ENCODE measurements around the gene DCX. TPM values are rescaled to one million over a fixed set of nuclear protein-coding genes. Genes with fewer than 3 reads are reported as not detected.
"Not testable (repeated sequence)": the region's sequence is repeated elsewhere in the genome, so short reads cannot be mapped to it uniquely, and the experiment has no call there.

DCX gene
- total RNA-seq, 1 donor from 2014 or later, result not detected

DNA sequence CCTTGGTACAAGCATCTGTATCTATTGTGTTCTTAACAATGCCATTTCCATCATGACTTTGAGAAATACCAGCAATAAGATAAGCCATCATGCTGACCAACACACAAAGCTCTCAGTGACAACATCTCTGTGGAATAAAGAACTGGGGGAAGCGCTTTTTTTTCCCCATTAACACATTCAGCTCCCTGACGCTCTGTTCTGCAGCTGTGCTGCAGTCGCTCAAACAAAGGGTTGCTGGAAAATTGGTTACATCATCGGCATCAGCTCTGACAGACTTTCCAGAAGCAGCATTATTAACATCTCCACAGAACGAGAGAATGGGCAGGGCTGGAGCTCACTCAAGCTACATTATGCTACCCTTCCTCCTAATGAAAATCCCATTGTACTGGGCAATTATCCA lies 39.9 kb downstream of the DCX start:
- DNase-seq (ENCODE audit: low spot score), result no peak

DNA sequence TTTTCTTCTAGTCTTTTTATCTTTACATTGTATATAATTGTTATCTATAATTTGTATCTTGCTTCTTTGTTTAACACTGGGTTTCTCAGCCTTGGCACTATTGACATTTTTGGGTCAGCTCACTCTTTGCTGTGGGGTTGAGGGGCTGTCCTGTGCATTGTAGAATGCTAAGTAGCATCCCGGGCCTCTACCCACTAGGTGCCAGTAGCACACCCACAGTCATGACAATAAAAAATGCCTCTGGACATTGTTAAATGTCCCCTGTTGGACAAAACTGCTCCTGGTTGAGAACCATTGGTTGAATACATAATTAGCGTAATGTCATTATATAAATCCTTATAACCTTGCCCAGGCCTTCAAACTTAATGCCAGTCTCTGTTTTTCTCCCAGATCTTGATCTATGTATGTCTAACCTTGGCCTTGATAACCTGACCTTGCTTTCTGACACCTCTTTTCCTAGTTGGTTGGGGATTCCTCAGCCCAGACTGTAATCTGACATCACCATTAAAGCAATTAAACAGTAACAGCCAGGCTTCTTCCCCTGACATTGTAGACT lies 46.1 kb downstream of the DCX start:
- no peak for DNase-seq (ENCODE audit: low spot score)

DNA sequence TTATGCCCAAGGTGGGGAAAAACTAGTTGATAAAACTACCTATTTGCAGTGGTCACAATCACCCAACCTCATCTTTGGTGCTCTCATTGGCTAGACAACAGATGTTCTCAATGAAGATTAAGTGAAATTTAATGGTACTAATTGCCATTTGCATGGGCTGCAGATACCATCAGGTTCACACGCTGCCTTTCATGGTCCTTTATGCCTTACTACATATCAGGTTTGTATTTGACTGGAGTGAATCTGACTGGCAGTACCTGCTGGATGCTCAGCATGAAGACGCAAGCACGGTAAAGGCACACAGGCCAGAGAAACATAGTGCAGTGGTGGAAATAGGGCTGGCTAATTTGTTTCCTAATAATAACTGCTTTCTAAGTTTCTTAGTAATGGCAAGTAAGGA lies 48.3 kb downstream of the DCX start:
- no peak for DNase-seq (ENCODE audit: low spot score)

DNA sequence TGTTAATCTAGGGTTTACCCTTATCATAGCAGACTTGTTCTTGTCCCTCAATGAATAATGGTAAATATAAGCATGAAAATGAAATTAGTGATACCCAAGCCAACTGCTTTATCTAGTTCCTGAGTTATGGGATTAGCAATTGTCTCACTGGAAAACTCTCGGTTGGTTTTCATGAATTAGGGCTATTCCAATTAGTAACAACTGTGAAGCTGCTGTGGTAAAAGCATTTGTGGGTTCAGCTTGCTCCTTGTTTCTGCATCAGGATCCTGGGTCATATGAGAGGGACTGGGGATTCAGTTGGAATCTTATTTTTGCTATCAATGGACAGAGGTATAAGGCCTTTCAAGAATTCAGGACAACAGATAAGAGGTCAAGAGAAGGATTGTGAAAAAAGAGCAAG lies 50.2 kb downstream of the DCX start:
- DNase-seq (ENCODE audit: low spot score), result no peak

DNA sequence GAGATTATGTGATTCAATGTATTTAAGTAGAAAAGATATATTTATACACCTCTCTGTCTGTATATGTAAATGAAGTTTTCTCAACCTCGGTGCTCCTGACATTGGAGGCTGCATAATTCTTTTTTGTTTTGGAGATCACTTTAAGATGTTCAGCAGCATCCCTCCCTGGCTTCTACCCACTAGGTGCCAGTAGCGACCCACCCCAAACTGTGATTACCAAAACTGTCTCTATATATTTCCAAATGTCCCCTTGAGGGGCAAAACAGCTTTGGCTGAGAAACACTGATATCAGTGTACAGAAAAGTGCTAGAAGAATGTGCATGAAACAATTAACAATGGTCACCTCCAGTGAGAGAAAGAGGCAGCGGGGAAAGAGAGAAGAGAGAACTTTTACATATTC lies 51.2 kb downstream of the DCX start:
- DNase-seq (ENCODE audit: low spot score), result no peak

DNA sequence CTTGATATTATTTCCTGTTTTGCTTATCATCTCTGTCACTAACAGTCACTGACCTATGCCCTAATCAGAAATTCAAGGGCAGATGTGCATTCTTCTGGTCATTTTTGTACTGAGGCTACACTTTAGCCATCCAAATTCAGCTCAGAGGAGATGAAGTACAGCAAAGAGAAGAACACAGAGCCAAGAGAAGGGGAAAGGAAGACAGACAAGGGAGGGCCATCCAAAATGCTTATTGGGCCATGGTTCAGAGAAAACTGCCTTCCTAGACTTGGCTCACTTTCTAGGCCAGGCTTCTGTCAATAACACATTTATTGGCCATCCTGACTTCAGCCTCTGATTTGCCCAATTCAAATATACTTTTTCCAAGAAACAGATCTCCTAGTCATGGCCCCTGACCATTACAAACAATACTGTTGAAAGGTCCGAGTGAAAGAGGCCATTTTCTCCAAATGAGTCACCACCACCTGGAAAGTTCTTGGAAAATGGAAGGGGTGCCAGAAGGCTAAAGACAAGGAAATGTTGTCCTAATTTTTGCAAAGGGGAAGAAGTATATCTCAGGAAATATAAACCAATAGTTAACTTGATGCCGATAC lies 56.4 kb downstream of the DCX start:
- DNase-seq (ENCODE audit: low spot score), result no peak

DNA sequence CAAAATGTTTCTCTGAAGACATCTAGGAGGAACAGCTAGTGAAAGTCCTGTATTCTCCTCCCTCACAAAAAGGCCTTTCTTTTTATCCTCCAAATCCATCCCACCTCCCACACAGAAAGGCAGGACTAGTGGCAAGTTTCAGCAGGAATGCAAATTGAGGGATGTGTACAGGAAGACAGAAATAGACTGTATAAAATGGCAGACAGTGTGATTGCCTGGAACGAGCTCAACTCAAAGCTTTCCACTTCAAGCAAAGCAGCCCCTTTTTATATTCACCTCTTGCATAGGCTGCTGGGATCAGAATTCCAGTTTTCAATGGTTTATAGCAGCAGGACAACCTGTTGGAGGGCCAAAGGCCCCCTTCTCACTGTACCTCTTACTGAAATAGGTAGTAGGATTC lies 57.5 kb downstream of the DCX start:
- no peak for DNase-seq (ENCODE audit: low spot score)

DNA sequence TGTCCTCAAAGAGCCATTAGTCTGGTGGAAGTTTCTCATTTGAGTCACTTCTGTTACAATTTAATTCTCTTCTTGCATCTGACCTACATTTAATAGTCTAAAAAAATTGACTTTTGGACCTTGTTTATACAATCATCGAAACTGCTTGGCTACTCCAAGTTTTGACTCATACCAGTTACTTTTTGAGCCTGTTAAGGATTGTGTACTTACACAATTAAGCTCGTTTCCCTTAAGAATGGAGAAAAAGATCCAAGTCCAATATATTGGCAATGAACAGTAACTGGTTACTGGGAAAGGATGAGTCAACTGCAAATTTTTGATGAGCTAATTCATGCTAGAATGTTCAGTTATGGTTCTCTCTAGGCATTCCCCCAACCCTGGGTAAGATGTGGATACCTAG lies 58.2 kb downstream of the DCX start:
- DNase-seq (ENCODE audit: low spot score), result no peak

DNA sequence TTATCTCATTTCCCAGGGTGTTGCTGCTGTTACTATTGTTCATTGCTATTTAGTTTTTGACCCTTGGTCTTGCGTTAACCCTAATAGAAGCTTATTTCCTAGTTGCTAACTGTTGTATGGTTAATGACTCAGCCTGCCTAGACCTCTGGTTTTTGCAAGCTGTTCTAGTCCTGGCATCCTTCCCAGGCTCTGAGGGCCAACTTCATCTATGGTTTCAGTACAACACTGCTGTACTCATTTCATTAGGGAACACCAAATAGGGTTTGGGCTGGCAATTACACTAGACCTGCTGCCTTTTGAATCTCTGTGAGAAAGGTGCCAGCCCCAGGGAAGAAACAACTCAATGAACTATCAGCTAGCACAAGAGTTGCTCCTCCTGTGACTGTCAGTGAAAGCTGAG lies 59.6 kb downstream of the DCX start:
- DNase-seq (ENCODE audit: low spot score), result no peak

DNA sequence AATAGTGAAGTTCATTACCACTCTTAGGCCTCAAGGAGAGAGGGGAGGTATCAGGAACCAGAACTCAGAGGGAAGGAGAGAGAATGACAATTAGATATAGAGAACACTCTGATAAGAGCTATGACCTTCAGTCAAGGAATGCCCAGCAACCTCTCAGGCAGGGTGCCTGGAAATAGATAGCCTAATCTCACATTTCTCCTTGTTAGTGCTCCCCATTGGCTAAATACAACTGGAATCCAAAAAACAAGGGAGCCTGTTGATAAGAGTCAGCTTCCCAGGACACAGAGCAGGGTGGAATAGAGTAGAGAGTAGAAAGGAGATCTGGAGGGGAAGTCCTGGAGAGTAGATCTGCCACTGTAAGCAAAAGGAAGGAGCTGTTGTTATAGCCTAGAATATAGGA lies 62.1 kb downstream of the DCX start:
- no peak for DNase-seq (ENCODE audit: low spot score)

DNA sequence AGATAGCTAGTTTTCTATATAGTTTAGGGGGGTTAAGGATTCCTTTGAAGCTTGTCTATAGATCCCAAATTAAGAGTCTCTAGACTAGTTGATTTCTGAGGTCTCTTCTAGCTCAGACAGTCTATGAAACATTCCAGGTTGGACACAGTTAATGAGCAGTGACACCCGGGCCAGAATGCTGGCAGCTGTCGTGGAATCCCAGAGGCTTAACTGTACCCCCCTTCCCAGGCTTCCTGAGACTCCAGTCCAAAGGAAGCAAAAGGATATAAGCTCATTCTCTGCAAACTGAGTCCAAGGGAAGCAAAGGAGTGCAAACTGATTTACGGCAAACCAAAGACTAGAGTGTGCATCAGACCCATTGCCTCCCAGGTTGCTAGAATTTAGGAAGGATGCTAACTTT lies 62.9 kb downstream of the DCX start:
- DNase-seq (ENCODE audit: low spot score), result no peak

DNA sequence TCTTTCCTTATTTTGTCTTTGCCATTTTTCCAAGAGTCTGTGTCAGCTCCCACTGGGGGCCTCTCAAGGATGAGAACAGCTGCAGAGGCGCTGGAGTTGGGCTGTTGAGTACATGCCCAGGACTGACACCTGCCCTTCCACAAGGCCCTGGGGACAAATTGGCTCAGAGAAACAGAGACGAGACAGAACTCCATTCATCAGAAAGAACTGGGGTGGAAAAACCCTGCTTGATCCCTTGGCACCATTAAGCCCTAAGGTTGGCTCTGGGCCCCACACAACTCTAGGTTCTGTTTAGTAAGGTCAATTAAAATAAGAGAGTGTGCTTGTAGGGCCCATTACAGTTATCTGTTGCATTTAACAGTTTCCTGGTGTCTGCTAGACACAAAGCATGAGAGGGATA lies 63.6 kb downstream of the DCX start:
- DNase-seq (ENCODE audit: low spot score), result no peak

DNA sequence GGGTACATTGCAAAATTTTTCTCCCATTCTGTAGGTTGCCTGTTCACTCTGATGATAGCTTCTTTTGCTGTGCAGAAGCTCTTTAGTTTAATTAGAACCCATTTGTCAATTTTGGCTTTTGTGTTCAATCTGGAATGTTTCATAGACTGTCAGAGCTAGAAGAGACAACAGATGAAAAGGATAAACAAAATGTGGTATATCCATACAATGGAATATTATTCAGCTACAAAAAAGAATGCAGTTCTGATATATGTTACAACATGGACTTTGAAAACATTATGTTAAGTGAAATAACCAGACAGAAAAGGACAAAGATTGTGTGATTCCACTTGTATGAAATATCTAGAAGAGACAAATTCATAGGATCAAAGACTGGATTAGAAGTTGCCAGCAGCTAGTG lies 65.8 kb downstream of the DCX start:
- not testable (repeated sequence) for DNase-seq (ENCODE audit: low spot score)

DNA sequence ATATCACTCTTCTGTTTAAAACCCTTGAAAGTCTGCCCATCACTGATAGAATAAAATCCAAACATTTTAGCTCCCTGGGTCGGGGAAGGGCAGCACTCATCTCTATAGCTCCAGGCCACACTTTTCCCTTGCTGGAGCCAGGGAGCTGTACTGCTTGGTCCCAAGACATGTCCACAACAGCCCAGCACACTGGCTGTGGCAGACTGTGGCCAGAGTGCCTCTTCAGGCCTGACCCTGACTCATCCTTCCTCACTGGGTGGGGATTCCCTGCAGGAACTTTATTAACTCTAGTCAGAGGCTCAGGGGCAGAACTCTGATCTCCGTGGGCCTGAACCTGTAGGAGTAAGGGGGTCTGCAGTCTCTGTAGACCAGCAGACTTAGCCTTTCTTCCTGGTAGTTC lies 71.9 kb downstream of the DCX start:
- DNase-seq (ENCODE audit: low spot score), result no peak

DNA sequence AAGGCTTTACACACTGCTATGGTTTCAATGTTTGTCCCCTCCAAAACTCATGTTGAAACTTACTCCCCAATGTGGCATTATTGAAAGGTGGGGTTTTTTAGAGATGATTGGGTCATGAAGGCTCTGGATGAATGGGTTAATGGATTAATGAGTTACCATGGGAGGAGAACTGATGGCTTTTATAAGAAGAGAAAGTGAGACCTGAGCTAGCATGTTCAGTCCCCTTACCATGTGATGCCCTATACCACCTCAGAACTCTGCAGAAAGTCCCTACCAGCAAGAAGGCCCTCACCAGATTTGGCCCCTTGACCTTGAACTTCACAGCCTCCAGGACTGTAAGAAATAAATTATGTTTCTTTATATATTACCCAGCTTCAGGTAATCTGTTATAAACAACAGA lies 72.8 kb downstream of the DCX start:
- DNase-seq (ENCODE audit: low spot score), result no peak

DNA sequence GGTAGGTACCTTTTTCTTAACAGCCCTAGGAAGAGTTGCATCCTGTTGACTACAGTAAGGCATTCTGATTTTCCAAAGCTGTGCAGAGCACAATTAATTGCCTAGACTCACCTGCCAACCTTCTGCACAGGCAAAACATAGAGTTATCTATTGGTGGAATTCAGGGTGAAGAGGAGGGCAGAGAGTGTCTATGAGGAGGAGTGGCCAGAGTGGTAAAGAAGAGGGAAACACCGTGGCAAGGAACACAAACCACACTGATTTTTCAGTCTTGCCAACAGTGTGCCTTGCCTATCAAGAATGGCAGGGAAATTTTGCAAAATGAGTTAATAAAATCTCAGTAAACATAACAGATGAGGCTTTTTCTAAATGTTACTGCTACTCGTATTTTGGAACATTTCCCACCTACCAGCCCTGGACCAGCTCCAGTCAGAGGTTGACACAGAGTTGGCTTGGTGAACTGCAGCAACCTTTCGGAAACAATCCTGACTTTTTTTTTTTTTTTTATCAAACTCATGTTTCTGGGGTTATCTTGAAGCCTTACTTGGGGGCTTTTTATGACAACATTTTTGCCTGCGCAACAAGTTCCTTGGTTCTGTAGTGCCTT lies 73.8 kb downstream of the DCX start:
- no peak for DNase-seq (ENCODE audit: low spot score)

DNA sequence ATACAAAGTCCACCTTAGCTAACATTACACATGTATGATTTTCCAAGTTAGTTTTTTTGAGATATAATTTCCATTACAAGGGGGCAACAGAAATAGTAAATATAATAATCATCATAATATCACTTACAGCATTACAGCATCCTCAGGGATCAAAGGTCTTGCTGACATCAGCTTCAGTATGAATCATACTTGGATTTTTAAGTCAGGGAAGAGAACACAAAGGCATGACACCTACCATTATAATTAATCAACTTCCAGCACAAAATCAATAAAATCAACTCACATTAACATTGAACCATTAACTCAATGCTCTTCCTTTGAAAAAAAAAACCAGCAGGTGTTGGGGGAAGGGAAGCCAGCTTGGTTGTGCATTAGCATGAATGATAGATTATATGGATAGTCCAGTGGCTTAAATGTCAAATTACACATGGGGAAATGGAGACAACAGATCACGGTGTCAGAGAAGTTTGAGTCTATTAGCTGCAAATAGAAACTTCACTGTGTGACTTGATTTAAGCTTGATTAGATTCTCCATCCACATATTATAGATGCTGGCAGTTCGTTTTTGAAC lies 74.8 kb downstream of the DCX start:
- no peak for DNase-seq (ENCODE audit: low spot score)

DNA sequence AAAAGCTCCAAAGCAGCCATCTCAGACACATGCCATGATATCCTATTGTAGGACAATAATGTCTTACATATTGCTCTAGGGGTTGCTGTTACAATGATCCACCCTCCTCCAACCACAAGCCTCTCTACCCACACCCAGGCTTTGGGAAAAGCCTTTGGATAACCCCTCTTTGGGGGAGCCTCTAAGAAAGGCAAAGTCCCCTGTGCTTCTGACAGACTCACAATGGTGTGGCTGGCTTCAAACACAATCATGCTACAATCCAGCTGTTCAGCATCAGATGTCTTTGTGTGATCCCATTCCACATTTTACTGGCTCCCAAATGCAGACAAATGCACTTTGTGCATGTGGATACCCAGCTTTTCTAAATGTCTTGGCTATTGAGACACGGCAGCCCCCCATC lies 75.9 kb downstream of the DCX start:
- no peak for DNase-seq (ENCODE audit: low spot score)

DNA sequence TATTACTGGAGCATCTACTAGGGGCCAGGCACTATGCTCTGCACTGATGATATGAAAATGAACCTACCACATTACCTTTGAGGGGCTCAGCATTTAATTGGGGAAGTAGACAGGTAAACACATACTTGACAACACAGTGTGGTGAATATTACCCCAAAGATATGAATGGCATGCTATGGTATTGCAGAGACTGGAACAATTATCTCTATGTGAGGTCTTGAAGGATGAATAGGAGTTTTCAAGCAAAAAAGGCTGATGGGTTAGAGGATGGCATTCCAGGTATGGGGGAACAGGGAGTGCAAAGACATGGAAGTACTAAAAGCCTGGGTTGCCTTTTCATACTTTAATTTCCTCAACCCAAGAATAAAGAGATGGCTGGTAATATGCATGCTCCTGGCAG lies 82.6 kb downstream of the DCX start:
- DNase-seq (ENCODE audit: low spot score), result no peak

DNA sequence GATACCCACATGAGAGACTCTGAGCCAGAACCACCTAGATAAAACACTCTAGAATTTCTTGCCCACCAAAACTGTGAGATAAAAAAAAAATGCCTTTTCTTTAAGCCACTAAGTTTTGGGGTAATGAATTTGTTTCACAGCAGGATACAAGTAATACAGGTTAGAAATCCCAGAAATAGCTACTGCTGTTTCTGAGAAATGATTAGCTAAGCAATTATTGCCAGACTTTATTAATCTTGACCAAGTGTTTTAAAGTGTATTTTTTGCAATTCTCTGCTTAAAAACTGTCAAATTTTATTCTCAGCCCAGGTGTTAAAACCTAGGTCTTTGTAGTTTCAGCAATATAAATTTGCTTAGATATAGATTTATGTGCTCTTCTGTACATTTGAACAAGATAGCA lies 83.1 kb downstream of the DCX start:
- DNase-seq (ENCODE audit: low spot score), result no peak

DNA sequence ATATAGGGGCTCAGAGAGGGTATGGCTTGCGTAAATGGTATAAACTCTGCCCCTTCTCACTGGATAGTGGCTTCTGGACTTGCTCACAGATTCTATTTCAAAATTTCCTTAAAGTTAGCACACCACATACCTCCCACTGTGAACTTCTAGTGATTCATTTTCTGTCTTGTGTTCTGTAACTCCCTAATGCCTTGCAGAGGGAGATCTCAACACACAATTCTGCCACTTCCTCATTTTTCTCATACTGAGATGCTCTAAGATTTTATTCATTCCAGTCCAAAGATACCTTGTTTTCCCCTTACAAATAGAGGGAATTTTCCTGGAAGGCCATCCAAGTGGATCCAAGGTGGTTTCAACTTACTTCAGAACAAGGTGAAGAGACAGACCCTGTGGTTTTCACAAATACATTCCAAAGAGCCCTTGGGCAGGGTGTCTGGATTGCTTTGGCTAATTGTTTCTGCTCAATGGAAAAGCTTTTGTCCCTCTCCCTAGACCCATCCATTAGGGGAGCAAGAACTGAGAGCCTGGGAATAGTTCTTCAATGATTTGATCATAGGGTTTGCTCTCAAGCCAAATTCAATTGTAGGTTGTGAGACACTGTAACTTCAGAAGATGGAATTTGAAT lies 89.6 kb downstream of the DCX start:
- DNase-seq (ENCODE audit: low spot score), result no peak

DNA sequence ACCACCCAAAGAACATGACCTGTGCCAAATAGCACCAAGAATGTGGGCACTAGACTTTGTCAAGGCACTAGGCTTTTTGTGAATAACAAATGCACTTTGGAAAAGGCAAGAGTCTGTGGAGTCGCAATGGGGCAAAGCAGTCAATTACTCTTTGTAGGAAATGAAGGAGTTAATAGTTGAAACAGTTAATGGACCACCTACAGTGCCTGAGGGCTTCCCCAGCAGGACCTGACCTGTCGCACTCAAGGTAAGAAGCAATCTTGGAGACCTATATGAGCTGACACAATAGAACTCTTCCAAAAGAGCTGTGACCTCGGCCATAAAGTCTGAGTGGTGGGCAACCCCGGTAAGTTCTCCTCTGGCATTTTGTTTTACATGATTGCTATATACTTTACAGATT lies 92.5 kb downstream of the DCX start:
- no peak for DNase-seq (ENCODE audit: low spot score)

DNA sequence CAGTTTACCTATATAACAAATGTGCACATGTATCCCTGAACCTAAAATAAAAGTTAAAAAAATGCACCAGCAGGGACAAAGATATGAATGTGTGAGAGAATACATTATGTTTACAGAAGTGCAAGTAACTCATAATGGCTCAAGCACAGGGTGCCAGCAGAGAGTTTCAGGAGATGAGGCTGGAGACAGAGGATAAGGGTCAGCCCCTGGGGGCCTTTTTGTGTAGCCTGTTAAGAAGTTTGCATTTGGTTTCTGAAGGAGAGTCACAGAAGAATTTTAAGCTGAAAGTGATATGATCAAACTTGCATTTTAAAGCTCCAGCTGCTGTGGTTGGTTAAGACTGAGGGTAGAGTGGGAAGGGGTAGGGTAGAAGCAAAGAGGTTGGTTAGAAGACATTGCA lies 93.1 kb downstream of the DCX start:
- no peak for DNase-seq (ENCODE audit: low spot score)
